PC-3 (cell line): ENCODE data around the gene DEFB113. TPM values are rescaled to one million over a fixed set of nuclear protein-coding genes. Genes with fewer than 3 reads are reported as not detected.

Experiments used
- ATAC-seq: fragments of 200-7000 bp; cut with Tn5 transposase; 2 replicates; pipeline ENCODE4 v1.9.1; 2020; ENCODE audit warnings: mild to moderate bottlenecking, moderate library complexity
- BruUV-seq: library from RNA; stranded (reverse); fragments of 400-500 nt; replicated peaks from 2 replicates; lab custom pipeline; 2021; lab: Mats Ljungman, UMichigan
- CTCF ChIA-PET: fragments of 300-600 bp; sonication (Branson Sonifier 250); formaldehyde crosslinking; loops from one replicate; lab custom pipeline; 2022; ENCODE audit warnings: antibody characterized with exemption; lab: Charles Lee
- POLR2A ChIA-PET: fragments of 300-600 bp; sonication (Branson Sonifier 250); formaldehyde crosslinking; loops from one replicate; lab custom pipeline; 2022; ENCODE audit warnings: antibody characterized with exemption; ENCODE audit not compliant: unreplicated experiment; lab: Charles Lee
- DNase-seq: peaks from one replicate; pipeline ENCODE4 v3.0.0-alpha.2; 2015
- H2AFZ ChIP-seq: fragments of 300-600 bp; sonication (generic); 2 replicates; pipeline ENCODE4 v1.6.0; 2016; ENCODE audit warnings: antibody characterized with exemption, low read length
- H3F3A ChIP-seq: fragments of 300-600 bp; sonication (generic); one replicate; pipeline ENCODE4 v1.6.0; 2017; ENCODE audit warnings: antibody characterized with exemption, low read length, control low read depth, mild to moderate bottlenecking; ENCODE audit not compliant: unreplicated experiment
- H3K27ac ChIP-seq: fragments of 300-600 bp; sonication (generic); 2 replicates; pipeline ENCODE4 v1.5.1; 2016; ENCODE audit warnings: mild to moderate bottlenecking, low read length
- H3K27me3 ChIP-seq: fragments of 300-600 bp; sonication (generic); 2 replicates; pipeline ENCODE4 v1.6.1; 2016; ENCODE audit warnings: low read length, mixed read lengths
- H3K36me3 ChIP-seq: fragments of 300-600 bp; sonication (generic); 2 replicates; pipeline ENCODE4 v1.6.1; 2016; ENCODE audit warnings: low read depth, mixed run types, low read length, mixed read lengths
- H3K4me1 ChIP-seq: fragments of 300-600 bp; sonication (generic); 2 replicates; pipeline ENCODE4 v1.5.1; 2016; ENCODE audit warnings: low read length; ENCODE audit not compliant: insufficient read depth
- H3K4me2 ChIP-seq: fragments of 300-600 bp; sonication (generic); 2 replicates; pipeline ENCODE4 v1.6.0; 2016; ENCODE audit warnings: low read length
- H3K4me3 ChIP-seq: fragments of 300-600 bp; sonication (generic); 2 replicates; pipeline ENCODE4 v1.5.1; 2016; ENCODE audit warnings: mild to moderate bottlenecking, low read length, mixed read lengths
- H3K79me2 ChIP-seq: fragments of 300-600 bp; sonication (generic); 2 replicates; pipeline ENCODE4 v1.6.1; 2017; ENCODE audit warnings: low read length, mixed read lengths
- H3K9ac ChIP-seq: fragments of 300-600 bp; sonication (generic); 2 replicates; pipeline ENCODE4 v1.6.0; 2016; ENCODE audit warnings: mild to moderate bottlenecking, low read length
- H3K9me2 ChIP-seq: fragments of 300-600 bp; sonication (generic); replicated peaks from 2 replicates; pipeline ENCODE4 v1.6.1; 2016; ENCODE audit warnings: mixed run types, low read length, mixed read lengths
- H3K9me3 ChIP-seq: fragments of 300-600 bp; sonication (generic); 2 replicates; pipeline ENCODE4 v1.6.1; 2016; ENCODE audit warnings: low read length, mixed read lengths
- H4K20me1 ChIP-seq: fragments of 300-600 bp; sonication (generic); 2 replicates; pipeline ENCODE4 v1.6.1; 2016; ENCODE audit warnings: low read length, mixed read lengths
- EZH2 ChIP-seq: fragments of 300-600 bp; sonication (generic); IDR thresholded peaks from one replicate; pipeline ENCODE4 v1.6.1; 2017; ENCODE audit warnings: antibody characterized with exemption, mild to moderate bottlenecking, low read length; ENCODE audit not compliant: unreplicated experiment
- EZH2phosphoT487 ChIP-seq: fragments of 300-600 bp; sonication (generic); IDR thresholded peaks from 2 replicates; pipeline ENCODE4 v1.6.1; 2018; ENCODE audit warnings: mild to moderate bottlenecking, antibody characterized with exemption, low read length, borderline replicate concordance
- intact Hi-C: fragments of 100-400 bp; cut with micrococcal nuclease; formaldehyde crosslinking; loops from 2 replicates; pipeline ENCODE4 v1.9.0; 2023
- total RNA-seq: library from RNA; depleted of rRNA; stranded (reverse); fragments of >200 nt; gene quantifications from 2 replicates; pipeline ENCODE4 v1.2.3, GENCODE V29; 2014
- TF ChIP-seq, protein P1 (sequence below): fragments of 300-600 bp; sonication (generic); conservative IDR thresholded peaks from 2 replicates; pipeline ENCODE4 v1.5.1; 2017; ENCODE audit warnings: antibody characterized with exemption, low read depth, mild to moderate bottlenecking, low read length

DEFB113 gene
- total RNA-seq, 1 experiment from 2014 or later, result not detected

DNA sequence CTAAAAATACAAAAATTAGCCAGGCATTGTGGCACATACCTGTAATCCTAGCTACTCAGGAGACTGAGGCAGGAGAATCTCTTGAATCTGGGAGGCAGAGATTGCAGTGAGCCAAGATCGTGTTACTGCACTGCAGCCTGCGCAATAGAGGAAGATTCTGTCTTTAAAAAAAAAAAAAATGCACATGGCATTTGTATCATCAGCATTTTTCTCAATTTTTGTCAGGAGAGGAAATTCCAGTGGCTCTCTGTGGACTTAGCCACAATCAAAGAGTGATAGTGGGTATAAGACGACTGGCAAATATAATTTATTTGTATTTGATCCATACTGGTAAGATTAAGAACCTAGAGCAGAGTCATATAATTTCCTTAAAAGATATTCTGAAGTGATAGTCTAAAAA, 34.0 kb downstream of the DEFB113 start:
- Histone ChIP-seq H3K9me3 (no peaks in the 10 kb centered on the region), H3K79me2 (no peaks in the 10 kb centered on the region), H3K27me3 (peaks cover 45% of the 10 kb centered on the region), H2AFZ (no peak overlapping the region), H3K9ac (no peak overlapping the region), H3K4me3 (no peak overlapping the region), H3K36me3 (no peaks in the 10 kb centered on the region), H4K20me1 (no peaks in the 10 kb centered on the region), H3K27ac (no peak overlapping the region), H3K4me2 (no peak overlapping the region), H3F3A (no peaks in the 10 kb centered on the region), H3K4me1 (no peaks in the 10 kb centered on the region), H3K9me2 (no peaks in the 10 kb centered on the region)
- ChIA-PET POLR2A (no interaction called here), CTCF (no interaction called here)
- DNase-seq, result no peak
- BruUV-seq, result no TSS peak
- TF ChIP-seq, protein P1, sequence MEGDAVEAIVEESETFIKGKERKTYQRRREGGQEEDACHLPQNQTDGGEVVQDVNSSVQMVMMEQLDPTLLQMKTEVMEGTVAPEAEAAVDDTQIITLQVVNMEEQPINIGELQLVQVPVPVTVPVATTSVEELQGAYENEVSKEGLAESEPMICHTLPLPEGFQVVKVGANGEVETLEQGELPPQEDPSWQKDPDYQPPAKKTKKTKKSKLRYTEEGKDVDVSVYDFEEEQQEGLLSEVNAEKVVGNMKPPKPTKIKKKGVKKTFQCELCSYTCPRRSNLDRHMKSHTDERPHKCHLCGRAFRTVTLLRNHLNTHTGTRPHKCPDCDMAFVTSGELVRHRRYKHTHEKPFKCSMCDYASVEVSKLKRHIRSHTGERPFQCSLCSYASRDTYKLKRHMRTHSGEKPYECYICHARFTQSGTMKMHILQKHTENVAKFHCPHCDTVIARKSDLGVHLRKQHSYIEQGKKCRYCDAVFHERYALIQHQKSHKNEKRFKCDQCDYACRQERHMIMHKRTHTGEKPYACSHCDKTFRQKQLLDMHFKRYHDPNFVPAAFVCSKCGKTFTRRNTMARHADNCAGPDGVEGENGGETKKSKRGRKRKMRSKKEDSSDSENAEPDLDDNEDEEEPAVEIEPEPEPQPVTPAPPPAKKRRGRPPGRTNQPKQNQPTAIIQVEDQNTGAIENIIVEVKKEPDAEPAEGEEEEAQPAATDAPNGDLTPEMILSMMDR, result no peak
- TF ChIP-seq EZH2phosphoT487, result no peak
- no peak for TF ChIP-seq EZH2
- no peak for ATAC-seq
- intact Hi-C loops, result no loop called here

DNA sequence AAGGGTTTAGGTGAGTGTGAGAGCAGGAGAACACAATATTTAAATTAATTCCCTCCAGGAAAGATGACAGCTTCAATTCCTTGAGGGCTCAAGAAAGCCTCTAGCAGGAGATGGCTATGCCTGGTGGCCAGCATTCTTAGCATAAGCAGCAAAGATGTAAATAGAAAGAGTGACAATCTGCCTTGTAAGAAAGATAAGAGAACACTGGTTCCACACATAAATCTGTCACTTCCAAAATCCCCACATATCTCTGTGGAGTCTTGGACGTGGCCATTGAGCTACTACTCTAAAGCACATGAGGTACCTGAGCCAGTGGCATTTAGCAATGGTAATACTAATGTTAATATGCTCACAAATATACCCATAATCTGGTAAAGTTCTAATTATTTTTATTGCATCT, 34.7 kb downstream of the DEFB113 start:
- no peaks in the 10 kb centered on the region for H3K4me1 ChIP-seq
- ChIA-PET CTCF (no interaction called here), POLR2A (no interaction called here)
- H3K27ac ChIP-seq, result no peak overlapping the region
- intact Hi-C loops, result no loop called here
- H3K4me3 ChIP-seq, result no peak overlapping the region
- H3K9me2 ChIP-seq, result no peaks in the 10 kb centered on the region
- H2AFZ ChIP-seq, result no peak overlapping the region
- H3K9ac ChIP-seq, result no peak overlapping the region
- H3K27me3 ChIP-seq, result peaks cover 50% of the 10 kb centered on the region
- H3K79me2 ChIP-seq, result no peaks in the 10 kb centered on the region
- H3K9me3 ChIP-seq, result no peaks in the 10 kb centered on the region
- DNase-seq (no peak), ATAC-seq (no peak)
- H3K4me2 ChIP-seq, result no peak overlapping the region
- TF ChIP-seq, protein P1, result no peak
- no peak for TF ChIP-seq EZH2phosphoT487
- TF ChIP-seq EZH2, result no peak
- H3K36me3 ChIP-seq, result no peaks in the 10 kb centered on the region
- no peaks in the 10 kb centered on the region for H3F3A ChIP-seq
- no TSS peak for BruUV-seq
- no peaks in the 10 kb centered on the region for H4K20me1 ChIP-seq

DNA sequence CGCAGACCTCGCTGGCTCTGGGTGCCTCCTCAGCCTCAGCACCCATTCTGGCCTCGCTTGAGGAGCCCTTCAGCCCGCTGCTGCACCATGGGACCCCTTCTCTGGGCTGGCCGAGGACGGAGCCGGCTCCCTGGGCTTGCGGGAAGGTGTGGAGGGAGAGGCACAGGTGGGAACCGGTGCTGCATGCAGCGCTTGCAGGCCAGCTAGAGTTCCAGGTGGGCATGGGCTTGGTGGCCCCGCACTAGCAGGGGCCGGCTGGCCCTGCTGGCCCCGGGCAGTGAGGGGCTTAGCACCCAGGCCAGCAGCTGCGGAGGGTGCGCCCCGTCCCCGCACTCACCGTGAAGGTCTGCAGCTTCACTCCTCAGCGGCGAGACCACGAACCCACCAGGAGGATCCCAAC, 35.9 kb downstream of the DEFB113 start:
- TF ChIP-seq EZH2 (no peak), EZH2phosphoT487 (no peak)
- TF ChIP-seq, protein P1, result no peak

More for the DNA sequence above, 35.9 kb downstream of the DEFB113 start:
- H3K27ac ChIP-seq, result no peak overlapping the region
- no peak overlapping the region for H2AFZ ChIP-seq
- H3K9ac ChIP-seq, result no peak overlapping the region
- DNase-seq, result no peak
- BruUV-seq, result no TSS peak
- ChIA-PET CTCF (no interaction called here), POLR2A (no interaction called here)
- no peaks in the 10 kb centered on the region for H3K9me2 ChIP-seq
- no peak overlapping the region for H3K4me3 ChIP-seq
- H3K36me3 ChIP-seq, result no peaks in the 10 kb centered on the region
- no peaks in the 10 kb centered on the region for H3K79me2 ChIP-seq
- H3K27me3 ChIP-seq, result peaks cover 59% of the 10 kb centered on the region
- no peak for ATAC-seq
- no peaks in the 10 kb centered on the region for H4K20me1 ChIP-seq
- no peak overlapping the region for H3K4me2 ChIP-seq
- no peaks in the 10 kb centered on the region for H3K4me1 ChIP-seq
- H3K9me3 ChIP-seq, result no peaks in the 10 kb centered on the region
- intact Hi-C loops, result no loop called here
- H3F3A ChIP-seq, result no peaks in the 10 kb centered on the region
